Testis (tissue), 2 donors: ENCODE data around the gene KIF12.

Experiments used
- CTCF ChIP-seq, 3 experiments: fragments of 450-650 bp in 2 of 3; fragments of 200-600 bp in 1 of 3; sonication (generic) in 1 of 3; IDR thresholded peaks; one replicate each; pipeline ENCODE4 v1.5.1; 2016 to 2019; ENCODE audit warnings: antibody characterized with exemption in 3 of 3, mild to moderate bottlenecking in 2 of 3, moderate library complexity in 1 of 3
- POLR2A ChIP-seq: fragments of 450-650 bp; IDR thresholded peaks from one replicate; pipeline ENCODE4 v1.6.1; 2017; ENCODE audit warnings: antibody characterized with exemption, mild to moderate bottlenecking, moderate library complexity

GRCh38 chr9:114061292-114061691 lies 37.8 kb downstream of the KIF12 start:
- TF ChIP-seq CTCF (IDR thresholded peaks at IDR 0.05) (no peak), POLR2A (no peak)
